ENCODE results near the gene CBX5. TPM values are rescaled to one million over a fixed set of nuclear protein-coding genes. Genes with fewer than 3 reads are reported as not detected.

CBX5 gene
- total and polyA plus RNA-seq, 10 of the 15 experiments (the other 5 are each of a cell fraction or from before 2014, with no cell fraction given) = 46.7 to 138 (median 74.6) TPM

- Histone ChIP-seq H3K27ac (ENCODE audit: control insufficient read depth, insufficient read depth) (no peak overlapping the region), H3K4me3 (no peak overlapping the region), H3K36me3 (ENCODE audit: control insufficient read depth in 2 of 2, insufficient read depth in 2 of 2, low read length in 1 of 2) (no peaks in the 10 kb centered on the region), H3K27me3 (replicated peaks in 1 of 2; ENCODE audit: control insufficient read depth in 2 of 2, insufficient read depth in 2 of 2, low read length in 1 of 2) (no peaks in the 10 kb centered on the region), H3K9ac (ENCODE audit: control insufficient read depth, insufficient read depth, low read length) (no peak overlapping the region), H3K4me1 (ENCODE audit: control insufficient read depth, insufficient read depth, low read length) (peaks cover 5% of the 10 kb centered on the region; the same call in 1 of the 2 replicates), H4K20me1 (ENCODE audit: control insufficient read depth, insufficient read depth) (no peaks in the 10 kb centered on the region), H3K9me3 (replicated peaks; ENCODE audit: control insufficient read depth, insufficient read depth, low read length) (no peaks in the 10 kb centered on the region), H2AFZ (ENCODE audit: control insufficient read depth, low read depth, low read length) (no peak overlapping the region), H3K79me2 (ENCODE audit: control insufficient read depth, insufficient read depth, low read length) (no peaks in the 10 kb centered on the region), H3K4me2 (ENCODE audit: control insufficient read depth, insufficient read depth) (no peak overlapping the region)
- WGBS (ENCODE audit: insufficient coverage, insufficient replicate concordance, low lambda C conversion rate, missing lambda C conversion rate) = 74% methylated on average over 4 of the region's 4 CpGs
- RAD21 ChIA-PET (ENCODE audit: unreplicated experiment) = interaction anchor here (1.3 to 1.5 kb wide), 2 partner anchors 97 to 212 kb away, joined by 3 to 4 read pairs; partner anchors contain the start of gene COPZ1
- in situ Hi-C loops (cut with MboI) (no loop called here), intact Hi-C loops (cut with micrococcal nuclease; ENCODE audit: unreplicated experiment) (no loop called here)
- peak; percentile 11; the same call in 1 of the 3 replicates for ATAC-seq
- BruUV-seq (replicated peaks) = no TSS peak
- SMC1A ChIA-PET (ENCODE audit: uncharacterized antibody, unreplicated experiment) = interaction anchor here (1.0 to 2.5 kb wide), 5 partner anchors 9 to 31 kb away, joined by 4 to 9 read pairs (median 9); no protein-coding TSS in a partner anchor
- POLR2A ChIA-PET = interaction anchor here (1.8 kb wide), 1 partner anchor 53 kb away, joined by 4 read pairs; the partner anchor contains the start of genes CBX5 and HNRNPA1
- DNase-seq (ENCODE audit: low read depth, low spot score) = no peak
- no peak for FAIRE-seq
- CTCF ChIA-PET = interaction anchor here (0.9 to 2.5 kb wide), 9 partner anchors 9 to 152 kb away, joined by 3 to 13 read pairs (median 6); partner anchors contain the start of gene COPZ1
- TF ChIP-seq ATF3 (IDR thresholded peaks at IDR 0.05; ENCODE audit: borderline replicate concordance, extremely low read depth, low read depth, low read length) = no peak
Observed at GRCh38 chr12:54227376-54227775, 52.5 kb downstream of the CBX5 start.

- TF ChIP-seq TCF12 (IDR thresholded peaks at IDR 0.05; ENCODE audit: low read depth, low read length) = no peak
- TF ChIP-seq TARDBP (IDR thresholded peaks at IDR 0.05; ENCODE audit: borderline replicate concordance) = no peak
- TF ChIP-seq SPI1 (IDR thresholded peaks at IDR 0.05; ENCODE audit: borderline replicate concordance, insufficient read depth, low read depth, low read length) = no peak
- POLR2A ChIA-PET = interaction anchor here (1.3 kb wide), 1 partner anchor 14 kb away, joined by 10 read pairs; no protein-coding TSS in a partner anchor
Observed at GRCh38 chr12:54225666-54226065, 54.3 kb downstream of the CBX5 start.

More at GRCh38 chr12:54225666-54226065, 54.3 kb downstream of the CBX5 start:
- BruUV-seq (replicated peaks) = no TSS peak
- Histone ChIP-seq H3K36me3 (ENCODE audit: control insufficient read depth in 2 of 2, insufficient read depth in 2 of 2, low read length in 1 of 2) (no peaks in the 10 kb centered on the region), H2AFZ (ENCODE audit: control insufficient read depth, low read depth, low read length) (no peak overlapping the region), H3K4me3 (no peak overlapping the region), H3K27me3 (replicated peaks in 1 of 2; ENCODE audit: control insufficient read depth in 2 of 2, insufficient read depth in 2 of 2, low read length in 1 of 2) (no peaks in the 10 kb centered on the region), H3K4me2 (ENCODE audit: control insufficient read depth, insufficient read depth) (no peak overlapping the region), H4K20me1 (ENCODE audit: control insufficient read depth, insufficient read depth) (no peaks in the 10 kb centered on the region), H3K9ac (ENCODE audit: control insufficient read depth, insufficient read depth, low read length) (no peak overlapping the region), H3K27ac (ENCODE audit: control insufficient read depth, insufficient read depth) (no peak overlapping the region), H3K4me1 (ENCODE audit: control insufficient read depth, insufficient read depth, low read length) (peaks cover 5% of the 10 kb centered on the region; the same call in 1 of the 2 replicates), H3K79me2 (ENCODE audit: control insufficient read depth, insufficient read depth, low read length) (no peaks in the 10 kb centered on the region), H3K9me3 (replicated peaks; ENCODE audit: control insufficient read depth, insufficient read depth, low read length) (no peaks in the 10 kb centered on the region)
- FAIRE-seq (no peak), DNase-seq (ENCODE audit: low read depth, low spot score) (no peak), ATAC-seq (no peak)
- RAD21 ChIA-PET (ENCODE audit: unreplicated experiment) = interaction anchor here (0.6 kb wide), 1 partner anchor 51 kb away, joined by 3 read pairs; no protein-coding TSS in a partner anchor
- in situ Hi-C loops (cut with MboI) = no loop called here
- 93% methylated on average over 1 of the region's 1 CpG for WGBS (ENCODE audit: insufficient coverage, insufficient replicate concordance, low lambda C conversion rate, missing lambda C conversion rate)
- intact Hi-C loops (cut with micrococcal nuclease; ENCODE audit: unreplicated experiment) = no loop called here
- SMC1A ChIA-PET (ENCODE audit: uncharacterized antibody, unreplicated experiment) = interaction anchor here (1.5 to 1.6 kb wide), 2 partner anchors 133 to 136 kb away, joined by 4 to 5 read pairs; no protein-coding TSS in a partner anchor
- CTCF ChIA-PET = interaction anchor here (0.6 to 2.0 kb wide), 4 partner anchors 10 to 243 kb away, joined by 3 to 8 read pairs (median 5); no protein-coding TSS in a partner anchor

All from GM12878 (cell line).